NCI-H2081 (cell line): ENCODE measurements around the gene ABCC4.

Experiments used
- DNase-seq, 2 experiments: peaks; one replicate each; lab custom pipeline; 2025; lab: John Stamatoyannopoulos, UW

Gene ABCC4

GRCh38 chr13:95112883-95113282 lies 188.4 kb downstream of the ABCC4 start:
- DNase-seq, result no peak

DNA sequence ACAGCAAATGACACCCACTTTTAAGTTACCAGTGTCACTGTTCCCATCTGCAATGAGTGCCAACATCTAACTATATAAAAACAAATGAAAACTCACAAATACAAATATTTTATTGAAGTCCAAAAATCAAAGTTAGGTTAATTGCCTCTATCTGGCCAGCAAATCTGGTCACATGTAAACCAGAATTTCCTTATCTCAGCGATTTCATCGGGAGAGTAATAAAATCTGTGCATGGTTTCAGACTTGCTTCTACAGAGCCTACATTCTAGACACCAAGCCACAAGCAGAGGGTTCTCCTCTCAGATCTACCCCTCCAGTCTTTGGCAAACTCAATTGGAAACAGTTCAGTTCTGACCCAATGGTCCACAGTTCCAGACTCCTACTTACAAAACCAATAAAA lies 189.6 kb downstream of the ABCC4 start:
- DNase-seq, result no peak

- DNase-seq, result no peak
Measured at GRCh38 chr13:95106562-95106961, 194.7 kb downstream of the ABCC4 start.

DNA sequence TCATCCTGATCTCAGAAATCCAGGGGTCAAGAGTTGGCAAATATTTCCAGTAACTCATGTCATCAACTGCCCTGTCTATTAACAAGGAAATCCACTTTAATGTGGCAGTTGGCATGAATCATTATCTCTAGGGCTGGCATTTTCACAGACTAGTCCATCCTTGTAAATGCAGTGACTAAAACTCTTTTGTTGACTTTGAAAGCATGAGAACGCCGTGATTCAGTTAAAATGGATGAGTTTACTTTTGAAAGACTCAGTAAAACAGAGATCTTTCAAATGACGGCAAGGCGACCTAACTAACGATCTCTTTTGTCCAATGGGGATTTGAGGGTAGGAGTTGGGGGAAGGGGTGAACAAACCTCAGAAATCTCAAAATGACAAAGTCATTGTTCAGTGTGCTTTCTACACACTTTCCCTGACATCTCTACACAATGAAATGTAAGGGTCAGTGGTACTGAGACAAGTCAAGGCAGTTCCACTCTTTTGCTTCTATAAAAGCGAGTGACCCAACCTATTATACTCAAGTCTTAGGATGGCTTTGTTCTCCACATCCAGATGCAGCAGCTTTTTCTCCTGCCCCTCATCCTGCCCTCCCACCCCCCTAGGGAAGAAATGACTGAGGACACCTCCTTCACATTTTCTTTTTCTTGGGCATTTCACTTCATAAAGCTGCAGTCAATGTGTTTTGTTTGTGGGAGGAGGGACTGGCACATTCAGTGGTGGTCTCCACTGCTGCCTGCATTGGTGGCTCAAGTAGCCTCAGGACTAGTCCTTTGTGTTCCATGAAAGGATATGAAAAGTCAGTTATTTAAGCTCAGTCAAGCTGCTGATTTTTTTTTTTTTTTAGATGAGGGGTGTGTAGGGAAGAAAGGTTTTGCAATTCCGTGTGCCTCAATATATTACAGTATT lies 200.5 kb downstream of the ABCC4 start:
- DNase-seq, result no peak

GRCh38 chr13:95099541-95099940 lies 201.7 kb downstream of the ABCC4 start:
- no peak for DNase-seq

DNA sequence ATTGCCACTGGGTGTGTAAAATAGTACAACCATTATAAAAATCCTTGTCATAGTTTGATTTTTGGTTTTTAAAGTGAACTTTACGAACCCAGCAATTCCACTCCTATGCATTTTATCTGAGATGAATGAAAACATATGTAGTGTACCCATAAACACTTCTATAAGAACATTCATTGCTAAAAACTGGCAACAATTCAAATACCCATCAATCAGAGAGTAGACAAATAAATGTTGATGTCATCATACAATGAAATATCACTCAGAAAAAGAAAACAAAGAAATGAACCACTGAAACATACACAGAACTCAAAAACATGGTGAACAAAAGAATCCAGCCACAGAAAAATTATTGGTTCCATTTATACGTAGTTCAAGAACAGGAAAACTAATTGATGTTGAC lies 202.3 kb downstream of the ABCC4 start:
- DNase-seq, result no peak

DNA sequence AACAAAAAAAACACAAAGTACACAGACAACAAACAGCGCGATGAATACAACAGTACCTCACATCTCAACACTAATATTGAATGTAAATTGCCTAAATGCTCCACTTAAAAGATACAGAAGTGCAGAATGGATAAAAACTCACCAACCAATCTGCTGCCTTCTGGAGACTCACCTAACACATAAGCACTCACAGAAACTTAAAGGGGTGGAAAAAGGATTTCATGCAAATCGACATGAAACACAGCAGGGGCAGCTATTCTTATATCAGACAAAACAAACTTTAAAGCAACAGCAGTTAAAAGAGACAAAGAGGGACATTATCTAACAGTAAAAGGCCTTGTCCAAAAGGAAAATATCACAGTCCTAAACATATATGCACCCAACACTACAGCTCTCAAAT lies 209.5 kb downstream of the ABCC4 start:
- DNase-seq, result no peak

DNA sequence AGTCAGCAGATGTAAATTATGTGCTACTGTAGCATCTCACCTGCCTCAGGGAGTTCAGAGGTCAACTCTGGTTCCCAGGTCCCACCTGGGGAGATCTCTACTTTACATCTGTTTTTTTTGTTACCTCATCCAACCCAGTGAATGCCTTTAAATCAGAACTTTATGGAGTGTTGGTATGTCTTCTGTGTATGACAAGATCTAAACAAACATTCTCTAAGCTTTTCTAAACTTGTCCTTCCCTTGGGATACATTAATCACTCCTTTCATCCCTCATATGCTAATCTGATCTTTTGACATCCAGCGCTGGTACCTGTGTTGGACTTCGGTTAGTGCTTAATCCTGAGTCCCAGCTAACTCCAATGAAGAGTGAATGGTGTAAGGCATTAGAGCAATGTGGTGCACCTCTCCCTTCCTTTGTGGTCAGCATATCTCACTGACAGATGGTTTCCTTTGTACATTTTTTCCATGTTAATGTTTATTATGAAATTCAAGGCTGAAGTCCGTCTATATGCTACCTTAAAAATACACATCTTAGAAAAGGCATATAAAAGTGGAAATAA lies 213.4 kb downstream of the ABCC4 start:
- no peak for DNase-seq

GRCh38 chr13:95086761-95087160 lies 214.5 kb downstream of the ABCC4 start:
- no peak for DNase-seq

- no peak for DNase-seq
Measured at GRCh38 chr13:95083758-95084157, 217.5 kb downstream of the ABCC4 start.

DNA sequence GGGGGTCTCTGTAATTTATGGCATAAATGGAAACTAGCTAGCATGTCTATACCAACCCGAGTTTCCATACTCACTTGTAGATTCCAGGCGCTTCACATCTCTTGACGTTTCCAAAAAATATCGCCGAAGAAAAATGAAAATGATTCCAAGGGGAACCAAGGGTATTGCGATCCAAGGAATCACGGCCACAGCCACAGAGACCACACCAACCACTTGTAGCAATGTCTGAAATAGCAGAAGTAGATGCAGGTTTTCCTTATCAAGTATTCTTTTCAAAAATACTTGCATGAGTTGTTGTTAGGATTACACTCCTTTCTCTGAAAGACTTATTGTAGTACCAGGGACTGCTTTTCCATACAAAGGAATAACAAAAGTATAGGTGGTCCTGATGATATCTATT lies 218.2 kb downstream of the ABCC4 start:
- no peak for DNase-seq

GRCh38 chr13:95075506-95075905 lies 225.7 kb downstream of the ABCC4 start:
- DNase-seq, result no peak

DNA sequence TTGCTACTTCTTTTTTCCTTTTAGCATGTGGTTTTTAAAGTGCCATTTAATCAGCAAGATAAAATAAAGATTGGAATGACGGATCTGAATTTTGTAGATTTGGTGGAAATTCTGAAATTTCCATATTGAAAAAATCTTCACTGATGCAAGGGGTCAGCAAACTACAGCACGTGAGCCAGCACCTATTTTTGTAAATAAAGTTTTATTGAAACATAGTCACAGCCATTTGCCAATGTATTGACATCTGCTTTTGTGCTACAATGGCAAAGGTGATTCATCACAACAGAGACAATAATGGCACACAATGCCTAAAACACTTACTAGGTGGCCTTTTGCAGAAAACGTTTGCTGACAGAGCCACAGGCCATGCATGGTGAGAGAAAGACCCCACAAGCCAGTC lies 226.4 kb downstream of the ABCC4 start:
- DNase-seq, result no peak

DNA sequence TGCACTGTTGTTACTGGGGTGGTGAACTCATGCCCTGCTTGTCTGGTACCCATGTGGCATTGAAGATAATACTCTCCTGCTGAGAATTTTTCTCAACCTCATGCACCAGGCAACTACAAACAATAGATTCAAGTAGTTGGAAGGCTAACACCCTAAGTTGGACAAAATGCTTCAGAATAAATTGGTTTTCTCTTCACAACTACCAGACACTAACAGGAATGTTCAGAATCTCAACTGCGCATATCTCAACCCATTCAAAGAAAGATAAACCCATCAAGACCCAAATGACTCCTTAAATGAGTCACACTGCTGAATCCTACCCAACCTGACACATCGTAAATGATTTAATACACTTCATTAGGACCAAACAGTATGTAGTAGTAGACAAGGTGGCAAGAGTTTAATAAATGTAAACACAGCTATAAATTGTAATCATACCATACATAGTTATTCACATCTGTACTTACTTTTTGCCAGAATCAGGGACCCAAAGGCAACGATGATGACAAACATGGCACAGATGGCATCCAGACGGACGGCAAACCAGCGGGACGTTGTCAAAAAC lies 227.4 kb downstream of the ABCC4 start:
- DNase-seq, result no peak

DNA sequence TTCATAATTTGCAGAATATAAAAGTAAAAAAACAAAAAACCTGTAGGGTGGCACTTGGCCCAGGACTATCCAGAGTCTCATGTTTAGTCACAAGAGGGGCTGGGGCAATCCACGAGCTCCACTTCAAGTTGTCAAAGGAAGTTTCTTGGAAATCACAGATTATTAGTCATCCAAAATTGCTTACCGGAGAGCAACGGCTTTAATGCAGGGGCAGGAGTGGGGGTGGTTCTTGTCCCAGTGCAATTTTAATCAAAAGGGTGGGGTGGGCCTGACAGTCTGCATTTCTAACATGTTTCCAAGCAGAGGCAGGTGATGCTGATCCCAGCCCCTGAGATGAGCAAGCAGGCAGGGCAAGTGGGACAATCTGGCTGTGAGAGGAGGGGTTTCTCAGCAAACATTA lies 233.9 kb downstream of the ABCC4 start:
- DNase-seq, result no peak

- DNase-seq, result no peak
Measured at GRCh38 chr13:95060014-95060519, 241.2 kb downstream of the ABCC4 start.

DNA sequence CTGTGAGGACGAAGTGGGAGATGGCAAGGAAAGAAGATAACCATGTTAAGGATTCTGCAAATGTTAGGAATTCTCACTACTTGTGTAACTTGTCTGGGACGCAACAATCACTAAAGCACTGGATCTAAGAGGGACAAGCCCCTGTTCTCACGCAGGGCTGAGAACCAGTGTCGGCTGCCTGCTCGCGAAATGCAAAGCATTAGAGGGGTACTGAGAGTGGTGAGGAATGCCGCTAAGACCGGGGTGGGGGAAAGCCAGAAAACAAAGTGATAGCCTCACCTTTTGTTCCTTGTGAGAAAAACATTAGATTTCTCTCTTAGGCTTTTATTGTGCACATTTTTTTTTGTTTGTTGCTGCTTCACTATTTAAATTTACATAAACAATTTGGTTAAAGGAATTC lies 241.9 kb downstream of the ABCC4 start:
- no peak for DNase-seq

GRCh38 chr13:95058680-95059079 lies 242.6 kb downstream of the ABCC4 start:
- no peak for DNase-seq

DNA sequence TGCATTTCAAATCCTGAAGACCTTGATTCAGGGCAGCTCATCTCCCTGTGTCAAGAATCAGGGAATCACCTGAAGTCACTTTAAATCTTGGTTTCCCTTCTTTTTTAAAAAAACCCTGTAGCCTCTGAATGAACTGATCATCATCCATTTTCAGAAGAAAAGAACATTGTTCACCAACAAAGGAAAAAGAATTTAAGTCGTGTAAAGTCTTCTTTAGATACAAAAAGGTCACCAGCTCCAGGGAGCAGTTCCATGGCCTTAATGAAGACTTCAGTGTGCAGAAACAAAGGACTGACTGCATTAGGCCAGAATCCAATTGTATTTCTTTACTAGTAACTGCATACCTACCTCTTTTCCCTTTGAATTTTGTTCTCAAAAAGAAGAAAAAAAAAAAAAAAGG lies 245.0 kb downstream of the ABCC4 start:
- DNase-seq, result no peak

GRCh38 chr13:95050800-95051615 lies 250.2 kb downstream of the ABCC4 start:
- no peak for DNase-seq

DNA sequence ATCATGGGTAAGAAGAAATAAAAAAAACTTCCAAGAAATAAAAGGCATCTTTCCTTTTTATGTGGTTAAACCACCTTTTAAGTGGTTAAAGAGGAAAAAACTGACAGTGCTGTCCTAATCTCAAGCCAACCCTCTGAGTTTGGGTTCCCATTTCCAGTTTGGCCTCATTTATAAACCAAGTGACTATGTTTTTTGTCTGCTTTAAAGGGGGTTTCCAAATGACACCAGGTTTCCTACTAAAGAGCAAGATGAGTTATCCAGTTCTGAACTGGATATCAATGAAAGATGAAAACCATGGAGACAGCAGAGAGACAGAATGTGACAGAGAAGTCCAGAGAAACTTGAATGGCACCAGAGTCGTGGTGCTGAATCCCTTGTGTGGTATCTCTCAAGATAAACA lies 251.5 kb downstream of the ABCC4 start:
- DNase-seq, result no peak

DNA sequence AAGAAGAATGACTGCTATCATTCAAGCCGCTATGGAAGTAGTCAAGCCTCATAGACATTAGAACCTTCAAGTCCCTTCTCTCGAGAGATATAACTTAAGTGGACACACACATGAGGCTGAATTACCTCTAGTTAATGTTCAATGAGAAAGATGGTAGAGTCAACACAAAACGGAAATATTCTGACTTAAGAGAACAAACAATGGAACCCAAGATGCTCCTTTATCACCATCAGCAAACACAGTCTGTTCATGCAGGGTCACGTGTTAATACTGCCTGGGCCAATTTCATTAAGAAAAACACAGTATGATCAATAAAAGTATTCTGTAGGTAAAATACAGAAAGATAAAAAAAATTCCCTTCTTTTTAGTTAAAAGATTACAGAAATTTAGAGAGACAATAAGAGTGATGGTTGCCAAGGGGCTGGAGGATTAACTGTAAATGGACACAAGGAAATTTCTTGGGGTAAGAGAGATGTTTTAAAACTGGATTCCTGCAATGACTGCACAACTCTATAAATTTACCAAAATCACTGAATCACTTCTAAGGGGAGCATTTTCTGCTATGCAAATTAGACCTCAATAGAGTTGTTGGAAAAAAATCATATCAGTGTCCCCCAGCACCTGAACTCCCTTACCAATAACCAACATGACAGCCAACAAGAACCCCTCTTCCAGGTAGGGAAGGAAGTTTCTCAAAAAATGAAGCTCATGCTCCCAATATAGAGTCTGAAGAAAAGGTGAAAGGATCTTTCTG lies 256.6 kb downstream of the ABCC4 start:
- no peak for DNase-seq
